Endodermal cell (in vitro differentiated cells): ENCODE data around the gene SYNGR4. TPM values are rescaled to one million over a fixed set of nuclear protein-coding genes. Genes with fewer than 3 reads are reported as not detected.

Experiments
- DNase-seq: peaks from one replicate; pipeline ENCODE4 v3.0.0-alpha.2; 2017
- H3K27ac ChIP-seq: 2 replicates; pipeline ENCODE4 v1.5.1; 2013; ENCODE audit warnings: mild to moderate bottlenecking, low read depth, low read length, moderate library complexity
- H3K27me3 ChIP-seq: 2 replicates; pipeline ENCODE4 v1.6.1; 2013; ENCODE audit warnings: mild to moderate bottlenecking, low read length, moderate library complexity; ENCODE audit not compliant: insufficient read depth, control insufficient read depth, poor library complexity, severe bottlenecking
- H3K36me3 ChIP-seq: 2 replicates; pipeline ENCODE4 v1.7.0; 2013; ENCODE audit warnings: mild to moderate bottlenecking, low read length, moderate library complexity; ENCODE audit not compliant: control insufficient read depth, insufficient read depth
- H3K4me1 ChIP-seq: one replicate; pipeline ENCODE4 v1.7.0; 2013; ENCODE audit warnings: low read length; ENCODE audit not compliant: control insufficient read depth, insufficient read depth
- H3K4me3 ChIP-seq: 2 replicates; pipeline ENCODE4 v1.5.1; 2013; ENCODE audit warnings: mild to moderate bottlenecking, low read length, moderate library complexity
- H3K9ac ChIP-seq: 2 replicates; pipeline ENCODE4 v1.6.1; 2013; ENCODE audit warnings: mild to moderate bottlenecking, low read length, moderate library complexity; ENCODE audit not compliant: poor library complexity, severe bottlenecking; ENCODE audit errors: extremely low read depth
- H3K9me3 ChIP-seq: 2 replicates; pipeline ENCODE4 v1.6.1; 2013; ENCODE audit warnings: mild to moderate bottlenecking, low read length, moderate library complexity; ENCODE audit not compliant: control insufficient read depth
- H3K27ac Mint-ChIP-seq: 2 replicates; pipeline ENCODE4 v1.8.0; 2020; ENCODE audit warnings: mixed read lengths
- H3K27me3 Mint-ChIP-seq: 2 replicates; pipeline ENCODE4 v1.8.0; 2021; ENCODE audit warnings: mild to moderate bottlenecking, mixed read lengths; ENCODE audit not compliant: insufficient read depth
- H3K36me3 Mint-ChIP-seq: 2 replicates; pipeline ENCODE4 v1.8.0; 2020; ENCODE audit warnings: low read depth, mixed read lengths
- H3K4me1 Mint-ChIP-seq: 2 replicates; pipeline ENCODE4 v1.8.0; 2020; ENCODE audit warnings: mixed read lengths
- H3K4me3 Mint-ChIP-seq: 2 replicates; pipeline ENCODE4 v1.8.0; 2020; ENCODE audit warnings: mild to moderate bottlenecking, moderate library complexity, mixed read lengths
- H3K9me3 Mint-ChIP-seq: 2 replicates; pipeline ENCODE4 v1.8.0; 2020; ENCODE audit warnings: mild to moderate bottlenecking, mixed read lengths
- WGBS, 2 experiments: methylation state at CpG; one replicate each; pipeline versions ENCODE4 v1.1.5 to v1.1.7; 2013; ENCODE audit warnings: missing lambda C conversion rate in 2 of 2, mixed read lengths in 1 of 2; ENCODE audit not compliant: insufficient coverage in 1 of 2, insufficient read length in 1 of 2; 5-methylcytosine and 5-hydroxymethylcytosine counted together
- total RNA-seq, 2 donors: library from RNA; stranded (reverse); fragmentation: NEBNext Ultra II Directional in 1 of 2; extraction: Animal tissue kit (Norgen Biotek cat#: 25700) in 1 of 2; gene quantifications; 2 replicates in 1 of 2; 3 replicates in 1 of 2; pipeline ENCODE4 v1.2.1, GENCODE V29; 2021
- TF ChIP-seq, protein P1 (sequence below): fragments of 200-600 bp; sonication (generic); conservative IDR thresholded peaks from 2 replicates; pipeline ENCODE4 v1.5.0; 2021; ENCODE audit warnings: antibody characterized with exemption, mild to moderate bottlenecking

The SYNGR4 gene
- total RNA-seq, 2 donors from 2014 or later = not detected

GRCh38 chr19:48398375-48399235, 34.4 kb downstream of the SYNGR4 start:
- H3K9me3 Mint-ChIP-seq = no peaks in the 10 kb centered on the region
- H3K9me3 ChIP-seq = no peaks in the 10 kb centered on the region
- H3K4me1 Mint-ChIP-seq = peaks cover 15% of the 10 kb centered on the region
- WGBS, 2 experiments = 6 to 18% methylated on average over 25 to 104 of the region's 104 CpGs
- DNase-seq = peak; percentile 99
- H3K27ac Mint-ChIP-seq = peak overlapping the region; percentile 58
- H3K9ac ChIP-seq = peak overlapping the region; percentile 53
- TF ChIP-seq, protein P1, sequence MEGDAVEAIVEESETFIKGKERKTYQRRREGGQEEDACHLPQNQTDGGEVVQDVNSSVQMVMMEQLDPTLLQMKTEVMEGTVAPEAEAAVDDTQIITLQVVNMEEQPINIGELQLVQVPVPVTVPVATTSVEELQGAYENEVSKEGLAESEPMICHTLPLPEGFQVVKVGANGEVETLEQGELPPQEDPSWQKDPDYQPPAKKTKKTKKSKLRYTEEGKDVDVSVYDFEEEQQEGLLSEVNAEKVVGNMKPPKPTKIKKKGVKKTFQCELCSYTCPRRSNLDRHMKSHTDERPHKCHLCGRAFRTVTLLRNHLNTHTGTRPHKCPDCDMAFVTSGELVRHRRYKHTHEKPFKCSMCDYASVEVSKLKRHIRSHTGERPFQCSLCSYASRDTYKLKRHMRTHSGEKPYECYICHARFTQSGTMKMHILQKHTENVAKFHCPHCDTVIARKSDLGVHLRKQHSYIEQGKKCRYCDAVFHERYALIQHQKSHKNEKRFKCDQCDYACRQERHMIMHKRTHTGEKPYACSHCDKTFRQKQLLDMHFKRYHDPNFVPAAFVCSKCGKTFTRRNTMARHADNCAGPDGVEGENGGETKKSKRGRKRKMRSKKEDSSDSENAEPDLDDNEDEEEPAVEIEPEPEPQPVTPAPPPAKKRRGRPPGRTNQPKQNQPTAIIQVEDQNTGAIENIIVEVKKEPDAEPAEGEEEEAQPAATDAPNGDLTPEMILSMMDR = no peak
- H3K27me3 ChIP-seq = peaks cover 44% of the 10 kb centered on the region
- no peaks in the 10 kb centered on the region for H3K36me3 Mint-ChIP-seq
- peaks cover 46% of the 10 kb centered on the region for H3K27me3 Mint-ChIP-seq
- no peaks in the 10 kb centered on the region for H3K36me3 ChIP-seq
- no peaks in the 10 kb centered on the region for H3K4me1 ChIP-seq
- no peak overlapping the region for H3K27ac ChIP-seq
- peak overlapping the region; percentile 63 for H3K4me3 Mint-ChIP-seq
- H3K4me3 ChIP-seq = peak overlapping the region; percentile 85

- peak; percentile 93 for DNase-seq
- TF ChIP-seq, protein P1 = no peak
- WGBS, 2 experiments = 45 to 73% methylated on average over 8 to 14 of the region's 14 CpGs
- Mint-ChIP-seq H3K27ac (peak overlapping the region; percentile 96), H3K4me1 (peaks cover 11% of the 10 kb centered on the region), H3K9me3 (no peaks in the 10 kb centered on the region), H3K36me3 (no peaks in the 10 kb centered on the region), H3K4me3 (peak overlapping the region; percentile 41), H3K27me3 (peaks cover 30% of the 10 kb centered on the region)
- H3K36me3 ChIP-seq = no peaks in the 10 kb centered on the region
- no peak overlapping the region for H3K9ac ChIP-seq
- H3K4me3 ChIP-seq = no peak overlapping the region
- no peaks in the 10 kb centered on the region for H3K4me1 ChIP-seq
- peaks cover 30% of the 10 kb centered on the region for H3K27me3 ChIP-seq
- no peak overlapping the region for H3K27ac ChIP-seq
- H3K9me3 ChIP-seq = no peaks in the 10 kb centered on the region
Observed at GRCh38 chr19:48400018-48400742, 36.0 kb downstream of the SYNGR4 start.

- WGBS, 2 experiments = 88 to 98% methylated on average over 5 of the region's 5 CpGs
- peak; percentile 68 for DNase-seq
- peak overlapping the region; percentile 34 for H3K27ac Mint-ChIP-seq
Observed at GRCh38 chr19:48401287-48401686, 37.1 kb downstream of the SYNGR4 start.

More at GRCh38 chr19:48401287-48401686, 37.1 kb downstream of the SYNGR4 start:
- Histone ChIP-seq H3K27me3 (peaks cover 19% of the 10 kb centered on the region), H3K36me3 (no peaks in the 10 kb centered on the region), H3K27ac (no peak overlapping the region), H3K9me3 (no peaks in the 10 kb centered on the region), H3K4me1 (no peaks in the 10 kb centered on the region), H3K9ac (no peak overlapping the region), H3K4me3 (no peak overlapping the region)
- Mint-ChIP-seq H3K4me1 (peaks cover 11% of the 10 kb centered on the region), H3K27me3 (peaks cover 20% of the 10 kb centered on the region), H3K4me3 (no peak overlapping the region), H3K9me3 (no peaks in the 10 kb centered on the region), H3K36me3 (no peaks in the 10 kb centered on the region)
- TF ChIP-seq, protein P1 = no peak
